Astrocyte (in vitro differentiated cells and primary cell): Measurements from ENCODE around the gene KIN.

Source experiments
- CTCF ChIP-seq: IDR thresholded peaks from 2 replicates; pipeline ENCODE4 v1.5.1; 2011; ENCODE audit warnings: low read depth, mild to moderate bottlenecking, inconsistent platforms, low read length, moderate library complexity; ENCODE audit not compliant: insufficient read depth
- EZH2 ChIP-seq: IDR thresholded peaks from 2 replicates; pipeline ENCODE4 v1.6.1; 2012; ENCODE audit warnings: mild to moderate bottlenecking, low read length, inconsistent platforms; ENCODE audit not compliant: insufficient read depth

DNA sequence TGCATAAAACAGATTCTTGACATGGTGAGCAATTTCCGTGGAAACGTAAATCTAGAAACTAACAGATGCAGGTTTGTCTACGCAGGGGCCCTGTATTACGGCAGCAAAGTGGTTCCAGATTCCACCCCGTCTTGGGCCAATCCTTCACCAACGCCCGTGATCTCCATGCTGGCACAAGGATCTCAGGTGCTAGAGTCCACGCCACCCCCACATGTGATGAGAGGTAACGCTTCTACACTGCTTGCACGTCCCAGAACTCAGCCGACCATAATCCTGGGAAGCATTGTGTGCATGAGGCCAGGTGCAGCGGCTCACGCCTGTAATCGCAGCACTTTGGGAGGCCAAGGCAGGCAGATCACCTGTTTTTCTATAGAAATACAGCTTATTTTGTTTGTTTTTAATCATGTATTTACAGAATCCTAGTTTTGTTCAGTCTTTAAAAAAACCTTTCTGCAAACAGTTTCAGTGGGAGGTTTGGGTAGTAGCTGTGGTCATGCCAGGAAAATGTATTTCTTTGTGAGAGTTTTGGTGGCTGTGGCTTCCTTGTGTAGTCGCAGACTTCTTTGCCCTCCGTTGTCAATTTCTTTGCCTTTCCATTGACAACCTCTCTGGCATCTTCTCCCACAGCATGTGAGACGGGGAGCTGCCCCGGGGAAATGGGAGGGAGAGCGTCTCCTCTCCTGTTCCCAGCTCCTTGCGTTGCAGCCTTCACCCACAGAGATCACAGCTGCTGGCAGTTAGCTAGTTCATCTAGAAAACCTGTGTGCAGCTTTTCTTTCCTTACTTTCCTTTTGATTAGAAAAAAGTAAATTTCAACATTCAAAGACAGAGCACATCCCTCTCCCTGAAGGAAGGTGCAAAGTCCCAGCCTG lies 49.0 kb downstream of the KIN start:
- TF ChIP-seq EZH2 (no peak), CTCF (no peak)
